ENCODE data around the gene RAD51B.

- no peak for TF ChIP-seq CTCF (IDR thresholded peaks at IDR 0.05)
- TF ChIP-seq POLR2A (IDR thresholded peaks at IDR 0.05), result no peak
These were observed 875.8 kb downstream of the RAD51B start for GRCh38 chr14:68695326-68695768.

Measured in ovary (tissue), 3 donors.